Smooth muscle cell (in vitro differentiated cells): ENCODE data around the gene RPS18. TPM values are rescaled to one million over a fixed set of nuclear protein-coding genes. Genes with fewer than 3 reads are reported as not detected.
"Not testable (repeated sequence)": the region's sequence is repeated elsewhere in the genome, so short reads cannot be mapped to it uniquely, and the experiment has no call there.

Source experiments
- DNase-seq: peaks from one replicate; lab custom pipeline; 2025; ENCODE audit not compliant: unreplicated experiment; lab: John Stamatoyannopoulos, UW
- H2AFZ ChIP-seq: fragments of 200-600 bp; sonication (generic); 2 replicates; pipeline ENCODE4 v1.6.0; 2016; ENCODE audit warnings: antibody characterized with exemption, low read depth, mild to moderate bottlenecking
- H3F3A ChIP-seq: fragments of 200-600 bp; sonication (generic); 2 replicates; pipeline ENCODE4 v1.6.0; 2017; ENCODE audit warnings: antibody characterized with exemption, low read depth
- H3K27ac ChIP-seq: fragments of 200-600 bp; sonication (generic); 2 replicates; pipeline ENCODE4 v1.5.1; 2016; ENCODE audit warnings: low read depth, mild to moderate bottlenecking
- H3K27me3 ChIP-seq: fragments of 200-600 bp; sonication (generic); 2 replicates; pipeline ENCODE4 v1.6.1; 2016; ENCODE audit warnings: low read depth, mild to moderate bottlenecking
- H3K36me3 ChIP-seq: fragments of 200-600 bp; sonication (generic); 2 replicates; pipeline ENCODE4 v1.5.1; 2016; ENCODE audit warnings: low read depth
- H3K4me1 ChIP-seq: fragments of 200-600 bp; sonication (generic); 2 replicates; pipeline ENCODE4 v1.5.1; 2016; ENCODE audit warnings: low read depth
- H3K4me2 ChIP-seq: fragments of 200-600 bp; sonication (generic); 2 replicates; pipeline ENCODE4 v1.6.0; 2016; ENCODE audit warnings: mild to moderate bottlenecking
- H3K4me3 ChIP-seq: fragments of 200-600 bp; sonication (generic); 2 replicates; pipeline ENCODE4 v1.5.1; 2016; ENCODE audit warnings: mild to moderate bottlenecking
- H3K79me2 ChIP-seq: fragments of 200-600 bp; sonication (generic); 2 replicates; pipeline ENCODE4 v1.6.0; 2016; ENCODE audit warnings: low read depth, mild to moderate bottlenecking
- H3K9ac ChIP-seq: fragments of 200-600 bp; sonication (generic); 2 replicates; pipeline ENCODE4 v1.6.0; 2016; ENCODE audit warnings: low read depth
- H3K9me3 ChIP-seq: fragments of 200-600 bp; sonication (generic); replicated peaks from 2 replicates; pipeline ENCODE4 v1.5.1; 2016; ENCODE audit warnings: low read depth
- H4K20me1 ChIP-seq: fragments of 200-600 bp; sonication (generic); 2 replicates; pipeline ENCODE4 v1.6.0; 2016; ENCODE audit warnings: low read depth
- CTCF ChIP-seq: fragments of 200-600 bp; sonication (generic); IDR thresholded peaks from 2 replicates; pipeline ENCODE4 v1.5.1; 2017; ENCODE audit warnings: borderline replicate concordance, mild to moderate bottlenecking, antibody characterized with exemption; ENCODE audit not compliant: insufficient read depth, poor library complexity, severe bottlenecking
- WGBS: methylation state at CpG from one replicate; pipeline ENCODE4 v1.1.7; 2016; ENCODE audit warnings: low lambda C conversion rate; 5-methylcytosine and 5-hydroxymethylcytosine counted together
- polyA plus RNA-seq: library from polyadenylated mRNA; unstranded; fragments of >200 nt; fragmentation: Nextera tagmentation; extraction: Ambion mirVana; gene quantifications from 2 replicates; pipeline ENCODE4 v1.2.1, GENCODE V29; 2016
- total RNA-seq: library from RNA; depleted of rRNA; stranded (reverse); fragments of >200 nt; gene quantifications from 2 replicates; pipeline ENCODE4 v1.2.3, GENCODE V29; 2014

RPS18 gene
- total and polyA plus RNA-seq, 2 experiments from 2014 or later: 1,848 to 3,261 TPM

DNA sequence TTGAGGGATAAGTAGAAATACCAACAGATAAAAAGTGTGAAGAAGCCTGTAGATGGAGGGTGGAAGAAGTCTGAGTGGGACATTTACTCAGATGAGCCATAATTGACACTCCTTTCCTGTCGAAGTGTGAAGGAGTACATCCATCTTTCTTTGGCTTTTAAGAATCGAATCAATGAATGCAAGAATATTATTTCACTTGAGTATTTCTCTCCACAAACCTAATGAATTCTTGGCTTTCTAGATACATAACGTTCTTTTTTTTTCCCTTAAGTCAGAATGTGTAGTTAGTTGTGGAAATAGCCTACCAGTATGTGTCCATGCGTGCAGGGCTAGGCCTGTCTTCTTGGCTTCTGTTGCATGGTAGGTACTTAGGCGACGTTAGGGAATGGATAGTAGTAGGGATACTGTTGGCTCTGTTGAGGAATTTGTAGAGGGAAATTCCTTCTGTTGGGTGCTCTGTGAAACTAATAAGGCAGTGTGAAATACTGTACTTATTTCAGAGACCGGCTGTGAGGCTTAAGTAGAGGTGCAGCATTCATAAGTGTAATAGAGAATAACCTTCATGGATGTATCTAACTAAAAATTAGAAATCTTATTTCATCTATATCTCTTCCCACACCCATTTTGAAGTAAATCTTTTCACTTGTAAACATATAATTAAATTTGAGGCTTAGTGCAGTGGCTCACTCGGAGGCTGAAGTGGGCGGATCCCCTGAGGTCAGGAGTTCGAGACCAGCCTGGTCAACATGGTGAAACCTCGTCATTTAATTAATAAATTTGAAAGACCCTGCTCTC, 1.5 kb downstream of the RPS18 start:
- no peak for DNase-seq
- Histone ChIP-seq H3K9ac (peak overlapping the region; percentile 81), H3K27ac (peak overlapping the region; percentile 85), H3F3A (peaks cover 43% of the 10 kb centered on the region), H3K4me1 (peaks cover 45% of the 10 kb centered on the region), H3K79me2 (peaks cover 48% of the 10 kb centered on the region), H3K4me2 (peak overlapping the region; percentile 86), H3K36me3 (no peaks in the 10 kb centered on the region), H3K4me3 (peak overlapping the region; percentile 60), H4K20me1 (peaks cover 45% of the 10 kb centered on the region), H3K9me3 (no peaks in the 10 kb centered on the region), H3K27me3 (no peaks in the 10 kb centered on the region), H2AFZ (no peak overlapping the region)
- no peak for TF ChIP-seq CTCF
- 41% methylated on average over 11 of the region's 11 CpGs for whole genome bisulfite sequencing

DNA sequence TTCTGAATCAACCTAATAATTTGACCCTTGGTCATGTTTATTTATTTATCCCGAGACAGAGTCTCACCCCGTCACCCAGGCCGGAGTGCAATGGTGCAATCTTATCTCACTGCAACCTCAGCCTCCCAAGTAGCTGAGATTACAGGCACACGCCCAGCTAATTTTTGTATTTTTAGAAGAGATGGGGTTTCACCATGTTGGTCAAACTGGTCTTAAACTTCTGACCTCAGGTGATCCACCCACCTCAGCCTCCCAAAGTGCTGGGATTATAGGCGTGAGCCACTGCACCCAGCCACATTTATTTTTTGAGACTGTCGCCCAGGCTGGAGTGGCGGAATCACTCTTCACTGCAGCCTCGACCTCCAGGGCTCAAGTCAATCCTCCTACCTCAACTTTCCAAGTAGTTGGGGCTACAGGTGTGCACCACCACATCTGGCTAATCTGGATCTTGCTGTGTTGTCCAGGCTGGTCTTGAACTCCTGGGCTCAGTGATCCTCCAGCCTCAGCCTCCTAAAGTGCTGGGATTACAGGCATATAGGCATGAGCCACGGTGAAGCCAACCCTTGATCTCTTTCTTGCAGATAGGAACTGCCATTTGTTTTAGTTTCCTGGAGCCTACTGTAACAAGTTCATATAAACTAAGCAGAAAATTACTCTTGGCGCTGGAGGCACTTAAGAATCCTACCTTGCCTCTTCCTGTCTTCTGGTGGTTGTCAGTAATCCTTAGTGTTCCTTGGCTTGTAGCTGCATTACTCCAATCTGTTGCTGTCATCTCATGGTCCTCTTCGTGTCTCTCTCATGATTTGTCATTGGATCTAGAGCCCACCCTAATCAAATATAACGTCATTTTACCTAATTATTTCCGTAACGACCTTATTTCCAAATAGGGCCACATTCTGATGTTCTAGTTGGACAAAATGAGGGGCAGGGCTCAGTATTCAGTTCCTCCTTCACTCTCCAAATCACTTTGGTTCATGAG, 2.3 kb downstream of the RPS18 start:
- Histone ChIP-seq H3K4me1 (peaks cover 45% of the 10 kb centered on the region), H3K36me3 (no peaks in the 10 kb centered on the region), H2AFZ (no peak overlapping the region), H3F3A (peaks cover 43% of the 10 kb centered on the region), H3K4me3 (peak overlapping the region; percentile 11), H3K9ac (no peak overlapping the region), H3K4me2 (peak overlapping the region; percentile 86), H4K20me1 (peaks cover 45% of the 10 kb centered on the region), H3K27me3 (no peaks in the 10 kb centered on the region), H3K79me2 (peaks cover 48% of the 10 kb centered on the region), H3K9me3 (no peaks in the 10 kb centered on the region), H3K27ac (peak overlapping the region; percentile 85)
- no peak for DNase-seq
- TF ChIP-seq CTCF: no peak
- WGBS: 70% methylated on average over 14 of the region's 14 CpGs

- H2AFZ ChIP-seq, H3K36me3 ChIP-seq, H3K27me3 ChIP-seq, H3K9ac ChIP-seq, H3K9me3 ChIP-seq, DNase-seq: not testable (repeated sequence)
- peak overlapping the region; percentile 86 for H3K4me2 ChIP-seq
- H3K27ac ChIP-seq: peak overlapping the region; percentile 85
- H3K79me2 ChIP-seq: peaks cover 39% of the 10 kb centered on the region
- 79% methylated on average over 16 of the region's 16 CpGs for WGBS
- peaks cover 43% of the 10 kb centered on the region for H3F3A ChIP-seq
- peaks cover 43% of the 10 kb centered on the region for H3K4me1 ChIP-seq
- peaks cover 45% of the 10 kb centered on the region for H4K20me1 ChIP-seq
- peak overlapping the region; percentile 57 for H3K4me3 ChIP-seq
Observed at GRCh38 chr6:33275795-33276580, 4.1 kb downstream of the RPS18 start.

GRCh38 chr6:33276581-33276863, 4.6 kb downstream of the RPS18 start:
- no peaks in the 10 kb centered on the region for H3K36me3 ChIP-seq
- H3F3A ChIP-seq: peaks cover 43% of the 10 kb centered on the region
- peaks cover 45% of the 10 kb centered on the region for H4K20me1 ChIP-seq
- peak overlapping the region; percentile 85 for H3K27ac ChIP-seq
- peaks cover 42% of the 10 kb centered on the region for H3K4me1 ChIP-seq
- no peak overlapping the region for H3K9ac ChIP-seq
- peak overlapping the region; percentile 57 for H3K4me3 ChIP-seq
- TF ChIP-seq CTCF: no peak
- peaks cover 37% of the 10 kb centered on the region for H3K79me2 ChIP-seq
- H3K27me3 ChIP-seq: no peaks in the 10 kb centered on the region
- DNase-seq: no peak
- H3K4me2 ChIP-seq: peak overlapping the region; percentile 86
- no peaks in the 10 kb centered on the region for H3K9me3 ChIP-seq
- H2AFZ ChIP-seq: no peak overlapping the region
